Gastroesophageal sphincter (tissue), 3 donors: ENCODE data around the gene TRIM63.

Experiments
- CTCF ChIP-seq, 4 experiments: fragments of 200-600 bp in 2 of 4; fragments of 450-650 bp in 2 of 4; sonication (generic) in 1 of 4; IDR thresholded peaks; one replicate each; pipeline ENCODE4 v1.5.1; 2017 to 2019; ENCODE audit warnings: antibody characterized with exemption in 4 of 4, mild to moderate bottlenecking in 2 of 4, moderate library complexity in 2 of 4
- EP300 ChIP-seq: sonication (generic); formaldehyde crosslinking; IDR thresholded peaks from one replicate; pipeline ENCODE4 v1.6.1; 2017; ENCODE audit warnings: antibody characterized with exemption, mild to moderate bottlenecking

DNA sequence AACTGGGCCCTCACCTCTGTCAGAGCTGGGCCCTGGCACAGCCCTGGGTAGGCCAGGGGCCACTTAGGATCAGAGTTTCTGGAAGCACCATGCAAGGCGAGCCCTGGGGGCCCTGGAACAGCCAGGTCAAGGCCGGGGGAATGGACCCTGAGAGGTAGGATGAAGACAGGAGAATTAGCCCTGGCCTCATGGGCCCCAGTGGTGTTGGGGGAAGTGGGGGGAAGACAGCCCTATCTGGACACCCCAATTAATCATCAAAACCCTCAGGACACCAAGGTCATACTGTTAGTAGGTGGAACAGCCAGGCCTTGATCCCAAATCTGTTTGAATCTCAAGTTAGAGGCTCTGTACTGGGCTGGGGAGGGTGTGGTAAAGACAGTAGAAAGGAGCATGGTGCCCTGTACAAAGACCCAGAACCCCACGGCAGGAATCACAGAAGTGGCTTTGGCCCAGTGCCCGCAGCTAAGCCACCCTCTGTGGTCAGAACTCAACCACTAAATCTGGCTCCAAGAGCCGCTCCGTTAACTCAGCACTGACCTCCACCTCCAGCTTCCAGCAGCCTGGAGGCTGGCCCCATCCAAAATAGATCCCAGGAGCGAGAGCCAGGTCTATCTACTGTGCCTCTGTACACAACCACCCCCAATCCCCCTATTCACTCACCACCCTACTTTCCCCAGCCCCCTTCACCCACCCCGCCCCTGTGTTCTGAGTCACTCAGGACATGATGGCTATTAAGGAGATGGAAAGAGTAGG, 14.0 kb upstream of the TRIM63 start:
- TF ChIP-seq EP300 (no peak), CTCF (IDR thresholded peaks at IDR 0.05) (no peak)
